ENCODE data around the gene HLA-DMB. TPM values are rescaled to one million over a fixed set of nuclear protein-coding genes. Genes with fewer than 3 reads are reported as not detected.
A peak's percentile ranks its signal among the peaks of the same experiment; 100 is the strongest.

Gene HLA-DMB
- total RNA-seq, 1 donor from 2014 or later = 10.3 TPM

DNA sequence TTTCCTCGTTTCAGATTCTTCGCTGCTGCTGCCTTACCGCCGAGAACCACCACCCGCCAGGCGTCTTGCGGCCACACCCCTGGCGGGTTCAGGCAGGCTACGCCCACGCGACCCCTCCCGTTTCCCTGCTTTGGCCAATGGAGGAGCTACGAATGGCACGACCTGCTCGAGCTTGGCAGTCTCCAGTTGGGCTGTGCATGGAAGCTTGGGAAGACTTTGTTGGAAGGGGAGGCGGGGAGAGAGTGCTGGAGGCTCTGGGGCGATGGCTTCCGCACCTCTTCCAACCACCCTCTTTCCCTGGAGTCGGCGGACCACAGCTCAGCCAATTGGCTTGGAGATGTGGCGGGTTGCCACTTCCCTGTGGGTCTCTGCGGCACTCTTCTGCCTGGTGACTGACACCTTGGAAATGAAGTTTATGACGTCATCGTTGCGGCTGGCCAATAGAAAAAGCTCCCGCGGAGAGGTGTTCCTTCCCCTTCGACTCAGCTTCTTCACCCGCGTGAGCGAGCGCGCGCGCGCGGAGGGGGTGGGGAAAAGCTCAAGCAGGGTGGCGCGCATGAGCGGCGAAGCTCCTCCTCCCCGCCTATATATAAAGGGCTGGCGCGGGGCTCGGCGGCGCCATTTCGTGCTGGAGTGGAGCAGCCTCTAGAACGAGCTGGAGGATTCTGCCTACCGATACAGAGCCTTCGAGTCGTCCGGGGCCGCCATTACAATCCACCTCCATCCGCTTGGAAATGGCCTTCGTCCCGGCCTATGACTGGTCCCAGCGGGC, 30.9 kb upstream of the HLA-DMB start:
- H3K27me3 ChIP-seq = no peaks in the 10 kb centered on the region
- intact Hi-C loops (cut with DNase I) = loop anchor here (5.0 to 10.0 kb wide), 3 partner anchors 79 to 997 kb away; partner anchors contain the start of genes DXO and PSMB8
- no peaks in the 10 kb centered on the region for H3K9me3 ChIP-seq
- H3K36me3 ChIP-seq = peaks cover 0 to 30% of the 10 kb centered on the region in 2 donors
- H3K4me1 ChIP-seq = peaks cover 40% of the 10 kb centered on the region
- H3K4me3 ChIP-seq = peak overlapping the region; percentile 71 to 80
- TF ChIP-seq POLR2AphosphoS5 (IDR thresholded peaks at IDR 0.05; ENCODE audit: insufficient read depth in 1 of 2, low read depth in 1 of 2) = peak; percentile 97 to 99
- TF ChIP-seq, protein P1, sequence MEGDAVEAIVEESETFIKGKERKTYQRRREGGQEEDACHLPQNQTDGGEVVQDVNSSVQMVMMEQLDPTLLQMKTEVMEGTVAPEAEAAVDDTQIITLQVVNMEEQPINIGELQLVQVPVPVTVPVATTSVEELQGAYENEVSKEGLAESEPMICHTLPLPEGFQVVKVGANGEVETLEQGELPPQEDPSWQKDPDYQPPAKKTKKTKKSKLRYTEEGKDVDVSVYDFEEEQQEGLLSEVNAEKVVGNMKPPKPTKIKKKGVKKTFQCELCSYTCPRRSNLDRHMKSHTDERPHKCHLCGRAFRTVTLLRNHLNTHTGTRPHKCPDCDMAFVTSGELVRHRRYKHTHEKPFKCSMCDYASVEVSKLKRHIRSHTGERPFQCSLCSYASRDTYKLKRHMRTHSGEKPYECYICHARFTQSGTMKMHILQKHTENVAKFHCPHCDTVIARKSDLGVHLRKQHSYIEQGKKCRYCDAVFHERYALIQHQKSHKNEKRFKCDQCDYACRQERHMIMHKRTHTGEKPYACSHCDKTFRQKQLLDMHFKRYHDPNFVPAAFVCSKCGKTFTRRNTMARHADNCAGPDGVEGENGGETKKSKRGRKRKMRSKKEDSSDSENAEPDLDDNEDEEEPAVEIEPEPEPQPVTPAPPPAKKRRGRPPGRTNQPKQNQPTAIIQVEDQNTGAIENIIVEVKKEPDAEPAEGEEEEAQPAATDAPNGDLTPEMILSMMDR (IDR thresholded peaks at IDR 0.05) = peak in 1 of 3 experiments; percentile 4
- TF ChIP-seq POLR2A (IDR thresholded peaks at IDR 0.05) = peak; percentile 81 to 100
- peak overlapping the region; percentile 100 for H3K27ac ChIP-seq
- DNase-seq (ENCODE audit: extremely low spot score in 2 of 2) = peak in 1 of 2 donors; percentile 100

DNA sequence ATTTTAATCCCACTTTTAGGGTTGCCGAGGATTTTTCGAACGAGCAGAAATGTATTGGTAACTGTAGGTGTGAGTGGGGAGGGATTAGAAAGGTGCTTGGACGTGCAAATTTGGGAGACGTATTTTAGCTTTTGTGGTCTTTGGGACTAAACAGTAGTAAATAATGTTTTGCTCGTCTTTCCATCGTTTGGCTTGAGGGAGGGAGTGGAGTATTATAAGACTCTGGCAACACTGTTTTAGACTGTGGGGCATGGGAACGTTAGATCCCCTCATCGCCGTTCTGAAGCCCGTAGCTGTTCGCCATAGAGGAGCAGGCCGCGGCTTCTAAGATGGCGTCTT, 30.4 kb upstream of the HLA-DMB start:
- TF ChIP-seq, protein P1 (IDR thresholded peaks at IDR 0.05) = no peak
- TF ChIP-seq POLR2A (IDR thresholded peaks at IDR 0.05) = no peak
- intact Hi-C loops (cut with DNase I) = loop anchor here (5.0 to 10.0 kb wide), 3 partner anchors 79 to 996 kb away; partner anchors contain the start of genes DXO and PSMB8

DNA sequence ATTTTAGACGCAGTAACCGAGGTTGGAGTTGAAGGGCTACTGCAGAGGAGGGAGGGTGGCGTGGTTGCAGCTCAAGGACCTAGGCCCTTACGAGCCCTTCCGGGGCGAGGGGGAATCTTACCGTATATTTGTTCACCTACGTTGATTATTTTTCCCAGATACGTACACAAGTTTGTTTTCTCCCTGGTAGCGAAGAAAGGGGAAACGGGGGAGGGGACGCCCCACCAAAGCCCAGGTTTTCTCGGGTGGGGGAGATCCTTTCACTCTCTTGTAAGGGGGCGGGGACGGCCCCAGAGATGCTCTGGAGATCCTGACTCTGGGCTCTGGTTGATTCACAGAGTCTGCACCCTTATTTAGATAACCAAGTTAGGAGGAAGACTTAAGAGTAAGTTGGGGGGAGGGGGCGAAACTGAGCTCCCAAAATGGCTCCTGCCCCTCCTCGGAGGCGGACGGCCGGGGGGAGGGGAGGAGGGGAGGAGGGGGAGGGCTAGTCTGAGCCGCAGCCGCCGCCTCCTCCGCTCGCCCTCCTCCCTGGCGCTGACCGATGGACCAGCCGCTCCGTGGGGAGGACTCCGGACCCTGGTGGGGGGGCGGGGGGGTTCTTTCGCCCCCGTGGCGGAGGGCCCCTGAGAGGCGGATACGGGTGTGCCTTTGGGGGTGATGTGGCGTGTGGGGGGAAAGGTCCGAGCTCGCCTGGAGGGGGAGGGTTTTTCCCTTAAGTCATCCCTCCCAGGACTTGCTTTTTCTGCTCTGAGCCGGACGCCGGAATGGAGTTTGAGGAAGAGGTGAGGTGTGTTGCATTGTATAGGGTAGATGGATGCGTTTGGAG, 29.8 kb upstream of the HLA-DMB start:
- Histone ChIP-seq H3K4me3 (peak overlapping the region; percentile 71 to 80), H3K27ac (peak overlapping the region; percentile 100), H3K36me3 (peaks cover 0 to 19% of the 10 kb centered on the region in 2 donors), H3K27me3 (no peaks in the 10 kb centered on the region), H3K4me1 (peaks cover 40% of the 10 kb centered on the region), H3K9me3 (no peaks in the 10 kb centered on the region)
- intact Hi-C loops (cut with DNase I) = loop anchor here (5.0 to 10.0 kb wide), 3 partner anchors 78 to 996 kb away; partner anchors contain the start of genes DXO and PSMB8
- no peak for DNase-seq (ENCODE audit: extremely low spot score in 2 of 2)
- TF ChIP-seq POLR2AphosphoS5 (IDR thresholded peaks at IDR 0.05; ENCODE audit: insufficient read depth in 1 of 2, low read depth in 1 of 2) (no peak), POLR2A (IDR thresholded peaks at IDR 0.05) (no peak)
- TF ChIP-seq, protein P1 (IDR thresholded peaks at IDR 0.05) = no peak

More for the DNA sequence above, 30.4 kb upstream of the HLA-DMB start:
- Histone ChIP-seq H3K27ac (peak overlapping the region; percentile 100), H3K36me3 (peaks cover 0 to 25% of the 10 kb centered on the region in 2 donors), H3K9me3 (no peaks in the 10 kb centered on the region), H3K4me3 (peak overlapping the region; percentile 71 to 80), H3K4me1 (peaks cover 40% of the 10 kb centered on the region), H3K27me3 (no peaks in the 10 kb centered on the region)
- DNase-seq (ENCODE audit: extremely low spot score in 2 of 2) = no peak

DNA sequence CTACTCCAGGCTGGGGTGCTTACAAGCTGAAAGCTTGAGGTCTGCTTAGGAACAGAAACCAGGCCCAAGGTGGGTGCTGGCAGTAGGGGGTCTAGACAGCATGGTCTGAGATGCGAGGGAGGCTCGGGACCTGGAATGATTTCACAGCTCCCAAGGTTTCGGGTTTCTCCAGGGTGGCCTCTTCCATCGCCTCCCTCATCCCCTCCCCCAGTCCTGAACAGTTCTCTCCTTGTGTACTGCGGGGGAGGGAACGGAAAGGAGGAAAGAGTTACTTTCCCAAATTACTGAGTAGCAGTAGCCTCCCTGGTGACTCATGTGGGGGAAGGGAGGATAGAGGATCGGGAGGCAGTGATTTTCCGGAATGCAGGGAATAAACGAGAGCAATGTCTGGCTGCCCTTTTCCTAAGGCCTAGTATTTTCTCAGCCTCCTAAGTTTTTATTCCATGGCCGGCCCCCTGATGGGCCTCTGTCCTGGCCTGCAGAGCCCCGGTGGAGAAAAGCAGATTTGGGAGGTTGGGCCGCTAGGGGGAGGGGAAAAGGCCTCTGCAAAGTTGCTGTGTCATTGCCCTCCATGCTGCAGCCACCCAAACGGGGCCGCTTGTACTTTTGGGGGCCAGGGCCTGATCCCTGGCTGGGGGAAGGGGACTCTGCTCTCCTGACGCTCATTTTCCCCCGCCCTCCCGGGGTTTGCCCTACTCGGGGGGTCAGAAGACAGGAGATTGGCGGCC, 29.0 kb upstream of the HLA-DMB start:
- H3K9me3 ChIP-seq = no peaks in the 10 kb centered on the region
- H3K36me3 ChIP-seq = peaks cover 0 to 11% of the 10 kb centered on the region in 2 donors
- H3K27ac ChIP-seq = peak overlapping the region; percentile 100
- intact Hi-C loops (cut with DNase I) = loop anchor here (5.0 to 10.0 kb wide), 3 partner anchors 78 to 995 kb away; partner anchors contain the start of genes DXO and PSMB8
- H3K27me3 ChIP-seq = no peaks in the 10 kb centered on the region
- H3K4me3 ChIP-seq = peak overlapping the region; percentile 71 to 80
- TF ChIP-seq, protein P1 (IDR thresholded peaks at IDR 0.05) = peak; percentile 22 to 65 (median 29)
- peak in 1 of 2 donors; percentile 59 for TF ChIP-seq POLR2A (IDR thresholded peaks at IDR 0.05)
- peak; percentile 78 to 96 for TF ChIP-seq POLR2AphosphoS5 (IDR thresholded peaks at IDR 0.05; ENCODE audit: insufficient read depth in 1 of 2, low read depth in 1 of 2)
- peak in 1 of 2 donors; percentile 96 for DNase-seq (ENCODE audit: extremely low spot score in 2 of 2)
- H3K4me1 ChIP-seq = peaks cover 33% of the 10 kb centered on the region
